ENCODE data around the gene PVR.

PVR gene

DNA sequence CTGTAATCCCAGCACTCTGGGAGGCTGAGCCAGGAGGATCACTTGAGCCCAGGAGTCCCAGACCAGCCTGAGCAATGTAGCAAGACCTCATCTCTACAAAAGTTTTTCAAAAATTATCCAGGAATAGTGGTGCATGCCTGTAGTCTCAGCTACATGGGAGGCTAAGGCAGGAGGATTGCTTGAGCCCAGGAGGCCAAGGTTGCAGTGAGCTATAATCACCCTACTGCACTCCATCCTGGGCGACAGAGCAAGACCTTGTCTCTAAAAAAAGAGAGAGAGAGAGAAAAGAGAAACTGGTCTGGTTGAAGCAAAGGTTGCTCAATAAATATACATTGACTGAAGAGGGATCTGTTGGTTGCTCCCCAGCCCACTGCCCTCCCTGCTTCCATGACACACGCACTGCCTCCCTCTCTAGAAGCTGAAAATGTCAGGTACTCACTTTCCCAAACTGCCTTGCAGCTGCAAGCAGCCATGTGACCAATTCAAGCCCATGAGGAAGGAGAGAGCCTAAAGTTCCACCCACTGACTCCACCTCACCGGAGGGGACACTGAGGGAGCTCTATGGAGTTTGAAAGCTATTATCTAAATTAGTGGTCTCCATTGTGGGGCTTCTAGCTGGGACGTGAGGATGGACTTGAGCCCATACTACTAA lies 69.3 kb downstream of the PVR start:
- no peak for DNase-seq (ENCODE audit: low read depth)

More for the DNA sequence above, 69.3 kb downstream of the PVR start:
- H3K4me3 ChIP-seq (ENCODE audit: low read depth, low read length) = no peak overlapping the region
